Neuron (in vitro differentiated cells): ENCODE data around the gene MVB12B.

ENCODE experiments used
- H2AFZ ChIP-seq: one replicate; pipeline ENCODE4 v1.6.1; 2013; ENCODE audit warnings: low read depth, mild to moderate bottlenecking, inconsistent platforms, low read length, moderate library complexity
- H3K27me3 ChIP-seq: one replicate; pipeline ENCODE4 v1.6.1; 2013; ENCODE audit warnings: low read length; ENCODE audit not compliant: insufficient read depth
- H3K36me3 ChIP-seq: one replicate; pipeline ENCODE4 v1.6.1; 2013; ENCODE audit warnings: low read length; ENCODE audit not compliant: insufficient read depth
- H3K4me1 ChIP-seq: one replicate; pipeline ENCODE4 v1.6.1; 2013; ENCODE audit warnings: low read length; ENCODE audit not compliant: insufficient read depth
- H3K4me3 ChIP-seq: 2 replicates; pipeline ENCODE4 v1.5.1; 2013; ENCODE audit warnings: mild to moderate bottlenecking, low read length, moderate library complexity
- H3K9me3 ChIP-seq: one replicate; pipeline ENCODE4 v1.6.1; 2013; ENCODE audit warnings: low read length

The MVB12B gene

DNA sequence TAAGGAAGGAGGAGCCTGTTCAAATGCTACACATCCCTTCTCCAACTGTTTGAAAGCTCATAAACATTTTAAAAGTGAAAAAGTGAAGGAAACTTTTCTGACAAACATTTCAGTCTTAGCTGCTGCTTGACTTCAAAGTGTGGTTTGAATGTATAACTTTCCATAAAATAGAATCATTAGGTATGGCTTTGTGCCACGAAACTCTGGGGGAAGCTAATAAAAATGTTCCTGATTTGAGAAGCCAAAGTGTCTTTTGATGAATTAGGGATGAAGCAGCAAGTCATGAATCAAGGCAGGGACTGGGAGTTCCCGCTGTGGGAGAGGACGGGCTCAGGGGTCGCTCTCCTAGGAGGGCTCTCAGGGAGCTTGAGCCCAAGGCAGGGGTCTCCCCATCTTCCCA is 15.3 kb downstream of the MVB12B start:
- H3K27me3 ChIP-seq, result no peaks in the 10 kb centered on the region
- peaks cover 10% of the 10 kb centered on the region for H3K4me1 ChIP-seq
- H3K36me3 ChIP-seq, result peaks cover 45% of the 10 kb centered on the region
- H3K4me3 ChIP-seq, result no peak overlapping the region
- no peak overlapping the region for H2AFZ ChIP-seq
- peaks cover 3% of the 10 kb centered on the region for H3K9me3 ChIP-seq

DNA sequence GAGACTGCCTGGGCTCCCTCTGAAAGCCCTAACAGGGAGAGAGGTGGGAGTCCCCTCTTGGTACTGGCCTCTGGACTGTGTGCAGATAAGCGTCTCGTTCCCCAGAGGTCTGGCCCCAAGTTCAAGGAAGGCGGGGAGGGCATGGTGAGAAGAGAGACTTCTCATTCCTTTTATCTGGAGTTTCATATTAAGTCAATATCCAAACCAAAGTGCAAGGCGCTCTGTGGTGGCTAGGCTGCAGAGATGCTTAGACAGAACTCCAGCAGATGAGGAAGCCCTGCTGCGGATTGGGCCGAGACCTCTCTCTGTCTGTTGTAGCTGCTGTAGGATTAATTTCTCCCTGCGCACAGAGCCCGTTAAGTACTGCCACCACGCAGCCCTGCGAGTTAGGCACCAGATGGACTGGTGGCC is 16.0 kb downstream of the MVB12B start:
- Histone ChIP-seq H2AFZ (no peak overlapping the region), H3K4me3 (no peak overlapping the region), H3K36me3 (peaks cover 45% of the 10 kb centered on the region), H3K4me1 (peaks cover 9% of the 10 kb centered on the region), H3K27me3 (no peaks in the 10 kb centered on the region), H3K9me3 (peaks cover 3% of the 10 kb centered on the region)

DNA sequence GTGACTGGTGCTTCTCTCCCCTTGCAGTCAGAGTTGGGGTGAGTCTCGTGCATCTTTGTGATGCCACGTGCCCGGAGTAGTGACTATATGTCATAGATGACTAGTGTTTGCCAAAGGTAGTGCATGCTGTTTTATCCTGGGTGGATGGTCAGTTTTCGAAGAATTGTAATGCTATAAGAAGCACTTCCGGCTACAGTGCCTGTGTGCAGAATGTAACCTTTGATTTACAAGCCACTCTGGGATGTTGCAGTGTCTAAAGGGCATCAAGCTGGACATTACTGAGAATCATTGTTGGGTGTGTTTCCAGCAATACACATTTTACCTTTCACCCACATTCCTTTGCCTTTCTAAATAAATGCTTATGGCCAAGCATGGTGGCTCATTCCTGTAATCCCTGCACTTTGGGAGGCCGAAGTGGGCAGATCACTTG is 16.7 kb downstream of the MVB12B start:
- H3K36me3 ChIP-seq, result peaks cover 45% of the 10 kb centered on the region
- H3K27me3 ChIP-seq, result no peaks in the 10 kb centered on the region
- peaks cover 3% of the 10 kb centered on the region for H3K9me3 ChIP-seq
- H3K4me3 ChIP-seq, result no peak overlapping the region
- H3K4me1 ChIP-seq, result peaks cover 9% of the 10 kb centered on the region
- no peak overlapping the region for H2AFZ ChIP-seq

DNA sequence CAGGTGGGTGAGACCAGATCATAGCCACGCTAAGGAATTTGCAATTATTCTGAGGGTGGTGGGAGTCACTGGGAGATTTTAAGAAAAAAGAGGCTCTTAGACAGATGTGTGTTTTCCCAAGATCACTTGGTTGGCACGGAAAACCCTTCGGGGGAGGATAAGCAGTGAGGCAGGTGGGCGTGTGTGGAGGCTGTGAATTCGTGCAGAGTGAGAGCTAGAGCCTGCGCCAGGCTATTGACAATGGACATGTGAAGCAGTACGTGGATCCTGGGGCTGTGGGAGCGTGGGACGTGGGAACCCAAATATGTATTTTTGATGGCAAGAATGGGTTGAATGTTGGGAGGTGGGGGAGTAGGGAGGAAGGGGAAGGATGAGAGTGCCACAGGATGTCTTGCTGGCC is 19.4 kb downstream of the MVB12B start:
- Histone ChIP-seq H3K27me3 (no peaks in the 10 kb centered on the region), H2AFZ (no peak overlapping the region), H3K4me1 (no peaks in the 10 kb centered on the region), H3K9me3 (peaks cover 7% of the 10 kb centered on the region), H3K4me3 (no peak overlapping the region), H3K36me3 (peaks cover 45% of the 10 kb centered on the region)

DNA sequence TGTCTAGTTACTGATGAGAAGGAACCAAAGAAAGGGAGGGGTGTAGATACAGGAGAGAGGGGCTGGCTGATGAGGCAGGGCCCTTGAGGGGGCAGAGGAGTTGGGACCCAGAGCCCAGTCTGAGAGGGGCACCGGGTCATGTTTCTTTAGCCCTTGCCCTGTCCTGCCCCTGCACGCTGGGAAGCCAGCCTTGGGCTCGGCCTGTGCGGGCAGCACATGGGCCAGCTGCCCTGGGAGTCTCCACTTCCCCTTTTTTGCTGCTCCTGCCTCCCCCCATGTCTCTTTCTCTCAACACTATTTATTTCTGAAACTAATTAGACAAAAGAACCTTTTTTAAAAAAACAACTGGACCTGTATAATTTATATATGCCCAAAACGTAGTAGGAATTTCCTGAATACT is 20.5 kb downstream of the MVB12B start:
- Histone ChIP-seq H3K4me3 (no peak overlapping the region), H3K36me3 (peaks cover 39% of the 10 kb centered on the region), H3K4me1 (no peaks in the 10 kb centered on the region), H3K27me3 (no peaks in the 10 kb centered on the region), H3K9me3 (peaks cover 7% of the 10 kb centered on the region), H2AFZ (no peak overlapping the region)

DNA sequence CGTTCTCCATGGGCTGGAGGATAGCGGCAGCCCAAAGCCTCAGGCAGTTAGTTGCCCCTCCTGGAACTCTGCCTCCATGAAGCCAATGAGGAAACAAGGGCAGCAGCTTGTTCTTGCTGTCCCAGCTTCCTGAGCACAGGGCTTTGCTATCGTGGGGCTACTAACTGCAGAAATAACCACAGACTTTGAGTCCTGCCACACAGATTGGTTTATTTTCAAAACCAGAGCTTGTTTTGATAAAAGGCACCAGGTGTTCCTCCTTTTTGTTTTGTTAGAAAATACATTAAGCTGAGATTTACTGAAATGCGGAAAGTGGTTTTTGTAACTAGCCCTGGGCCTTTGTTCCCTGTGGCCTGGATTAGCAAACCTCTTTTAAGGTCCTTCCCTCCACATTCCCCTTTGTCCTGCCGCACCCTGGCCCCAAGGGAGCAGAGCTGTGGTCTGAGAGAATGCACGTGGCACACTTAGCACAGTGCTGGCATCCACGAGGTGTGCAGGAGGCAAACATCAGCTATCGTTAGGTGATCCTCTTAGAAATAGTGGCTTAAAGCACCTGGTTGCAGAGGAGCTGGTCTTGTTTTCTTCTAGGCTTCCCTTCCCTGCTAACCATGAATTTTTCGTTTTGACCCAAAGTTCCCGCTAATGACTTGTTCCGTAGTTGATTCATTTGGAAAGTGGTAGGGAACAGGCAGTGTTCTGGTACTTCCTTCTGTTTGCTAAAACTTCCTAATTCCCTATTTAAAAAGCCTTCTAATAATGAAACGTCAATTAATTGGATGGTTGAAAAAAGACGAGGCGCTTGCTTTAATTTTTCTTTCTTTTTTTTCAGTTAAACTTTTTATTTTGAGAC is 21.5 kb downstream of the MVB12B start:
- H3K4me3 ChIP-seq, result no peak overlapping the region
- H3K27me3 ChIP-seq, result no peaks in the 10 kb centered on the region
- peaks cover 35% of the 10 kb centered on the region for H3K36me3 ChIP-seq
- H3K4me1 ChIP-seq, result no peaks in the 10 kb centered on the region
- no peak overlapping the region for H2AFZ ChIP-seq
- H3K9me3 ChIP-seq, result peaks cover 7% of the 10 kb centered on the region

DNA sequence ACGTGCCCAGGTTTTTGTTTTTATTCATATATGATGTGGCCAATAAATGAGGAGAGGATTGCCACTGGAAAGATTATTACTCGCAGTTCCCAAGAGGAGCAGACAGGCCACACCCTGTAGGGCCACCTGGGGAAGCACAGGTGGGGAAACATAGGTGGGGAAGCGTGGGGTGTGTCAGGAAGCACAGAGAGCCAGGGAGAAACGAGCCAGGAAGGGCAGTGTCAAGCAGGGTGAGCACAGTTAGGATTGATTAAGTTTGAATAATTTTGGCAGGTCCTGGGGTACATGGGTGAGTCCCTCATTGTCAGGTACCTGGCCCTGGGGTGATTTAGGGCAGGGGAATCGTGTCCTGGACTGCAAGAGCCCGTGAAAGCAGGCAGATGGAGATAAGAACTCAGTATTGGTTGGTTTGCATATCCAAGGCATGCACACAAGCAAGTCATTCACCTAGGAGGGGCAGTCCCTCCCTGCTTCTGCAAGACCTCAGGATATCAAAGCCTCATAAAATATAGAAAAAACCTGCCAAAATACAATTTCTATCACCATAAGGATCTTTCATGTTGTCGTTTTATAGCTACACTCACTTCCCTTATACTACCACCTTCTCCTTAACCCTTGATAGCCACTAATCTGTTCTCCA is 22.4 kb downstream of the MVB12B start:
- peaks cover 30% of the 10 kb centered on the region for H3K36me3 ChIP-seq
- no peaks in the 10 kb centered on the region for H3K4me1 ChIP-seq
- H3K9me3 ChIP-seq, result peaks cover 7% of the 10 kb centered on the region
- H2AFZ ChIP-seq, result no peak overlapping the region
- H3K27me3 ChIP-seq, result no peaks in the 10 kb centered on the region
- no peak overlapping the region for H3K4me3 ChIP-seq

DNA sequence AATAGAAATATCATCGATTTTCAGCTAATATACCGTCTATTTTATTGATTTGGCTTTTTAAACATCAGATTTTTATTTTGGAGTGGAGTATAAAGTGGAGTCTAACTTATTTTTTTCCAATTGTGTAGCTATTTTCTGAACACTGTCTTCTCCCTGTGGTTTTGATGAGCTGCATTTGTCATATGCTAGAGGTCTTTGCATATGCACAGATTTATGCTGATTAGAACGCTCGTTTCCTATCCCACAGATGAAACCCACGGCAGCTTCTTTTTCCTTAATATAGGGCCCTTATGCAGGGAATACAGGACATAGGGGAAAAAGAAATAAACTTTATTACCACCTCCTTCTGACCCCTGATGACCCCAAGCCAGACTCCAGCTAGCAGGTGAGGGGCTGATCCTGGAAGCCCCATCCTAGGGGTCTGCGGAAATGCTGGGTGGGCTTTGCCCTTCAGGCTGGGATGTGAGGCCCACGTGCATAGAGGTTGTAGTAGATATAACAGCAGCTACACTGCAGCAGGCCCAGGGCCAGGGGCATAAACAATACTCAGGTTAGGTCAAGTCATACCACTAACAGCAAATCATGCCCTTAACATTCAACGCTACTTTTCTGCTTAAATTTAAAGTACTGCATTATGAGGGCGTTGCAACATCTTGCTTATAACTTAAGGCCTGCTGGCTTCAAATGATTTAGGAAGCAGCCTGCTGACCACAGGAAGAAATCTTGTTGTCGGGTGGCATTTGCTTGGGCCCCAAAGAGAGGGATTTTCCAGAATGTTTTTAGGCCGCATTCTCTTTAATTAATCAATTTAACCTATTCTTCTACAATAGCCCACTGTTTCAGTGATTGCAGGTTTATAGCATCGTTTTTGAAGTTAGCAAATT is 28.5 kb downstream of the MVB12B start:
- peaks cover 5% of the 10 kb centered on the region for H3K9me3 ChIP-seq
- no peaks in the 10 kb centered on the region for H3K4me1 ChIP-seq
- no peak overlapping the region for H2AFZ ChIP-seq
- no peak overlapping the region for H3K4me3 ChIP-seq
- H3K36me3 ChIP-seq, result no peaks in the 10 kb centered on the region
- no peaks in the 10 kb centered on the region for H3K27me3 ChIP-seq

DNA sequence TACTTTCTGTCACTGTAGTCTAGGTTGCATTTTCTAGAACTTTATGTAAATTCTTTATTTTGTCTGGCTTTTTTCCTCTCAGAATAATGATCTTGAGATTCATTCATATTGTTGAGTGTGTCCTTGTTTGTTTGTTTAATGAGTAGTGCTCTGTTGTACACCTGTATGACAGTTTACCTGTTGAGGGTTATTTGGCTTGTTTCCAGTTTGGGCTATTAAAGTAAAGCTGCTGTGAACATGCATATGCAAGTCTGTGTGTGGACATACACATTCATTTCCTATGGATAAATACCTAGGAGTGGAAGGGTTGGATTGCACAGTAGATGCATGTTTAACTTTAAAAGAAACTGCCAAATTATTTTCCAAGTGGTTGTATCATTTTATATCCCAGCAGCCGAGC is 30.4 kb downstream of the MVB12B start:
- Histone ChIP-seq H3K27me3 (no peaks in the 10 kb centered on the region), H3K4me1 (no peaks in the 10 kb centered on the region), H3K36me3 (no peaks in the 10 kb centered on the region), H3K4me3 (no peak overlapping the region), H3K9me3 (peaks cover 3% of the 10 kb centered on the region), H2AFZ (no peak overlapping the region)

DNA sequence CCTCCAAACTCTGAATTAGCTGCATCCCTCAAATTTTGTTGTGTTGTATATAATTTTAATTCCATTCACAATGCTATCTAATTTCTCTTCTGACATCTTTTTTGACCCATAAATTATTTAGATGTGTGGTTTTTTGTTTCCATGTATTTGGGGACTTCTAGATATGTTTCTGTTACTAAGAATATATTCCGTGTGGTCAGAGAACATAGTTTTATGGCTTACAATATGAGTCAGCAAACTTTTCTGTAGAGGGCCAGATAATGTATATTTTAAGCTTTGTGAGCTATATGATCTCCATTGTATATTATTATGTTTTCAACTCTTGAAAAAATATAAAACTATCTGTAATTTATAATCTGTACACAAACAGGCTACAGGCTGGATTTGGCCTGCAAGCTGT is 33.4 kb downstream of the MVB12B start:
- H3K27me3 ChIP-seq, result no peaks in the 10 kb centered on the region
- peaks cover 3% of the 10 kb centered on the region for H3K36me3 ChIP-seq

DNA sequence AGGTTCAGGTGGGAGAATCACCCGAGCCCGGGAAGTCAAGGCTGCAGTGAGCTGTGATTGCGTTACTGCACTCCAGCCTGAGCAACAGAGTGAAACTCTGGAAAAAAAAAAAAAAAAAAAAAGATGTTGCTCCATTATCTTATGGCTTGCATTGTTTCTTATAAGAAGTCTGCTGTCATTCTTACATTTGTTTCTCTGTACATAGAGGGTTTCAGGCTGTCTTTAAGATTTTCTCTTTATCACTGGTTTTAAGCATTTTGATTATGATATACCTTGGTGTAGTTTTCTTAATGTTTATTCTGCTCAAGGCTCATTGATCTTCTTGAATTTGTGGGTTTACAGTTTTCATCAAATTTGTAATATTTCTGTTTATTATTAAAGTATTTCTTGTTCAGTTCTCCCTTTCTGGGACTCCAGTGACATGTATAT is 35.2 kb downstream of the MVB12B start:
- Histone ChIP-seq H3K9me3 (peaks cover 14% of the 10 kb centered on the region), H3K4me3 (no peak overlapping the region), H3K27me3 (no peaks in the 10 kb centered on the region), H3K4me1 (peaks cover 3% of the 10 kb centered on the region), H3K36me3 (peaks cover 3% of the 10 kb centered on the region), H2AFZ (no peak overlapping the region)

More for the DNA sequence above, 33.4 kb downstream of the MVB12B start:
- Histone ChIP-seq H2AFZ (no peak overlapping the region), H3K4me3 (no peak overlapping the region), H3K4me1 (no peaks in the 10 kb centered on the region), H3K9me3 (peaks cover 14% of the 10 kb centered on the region)

DNA sequence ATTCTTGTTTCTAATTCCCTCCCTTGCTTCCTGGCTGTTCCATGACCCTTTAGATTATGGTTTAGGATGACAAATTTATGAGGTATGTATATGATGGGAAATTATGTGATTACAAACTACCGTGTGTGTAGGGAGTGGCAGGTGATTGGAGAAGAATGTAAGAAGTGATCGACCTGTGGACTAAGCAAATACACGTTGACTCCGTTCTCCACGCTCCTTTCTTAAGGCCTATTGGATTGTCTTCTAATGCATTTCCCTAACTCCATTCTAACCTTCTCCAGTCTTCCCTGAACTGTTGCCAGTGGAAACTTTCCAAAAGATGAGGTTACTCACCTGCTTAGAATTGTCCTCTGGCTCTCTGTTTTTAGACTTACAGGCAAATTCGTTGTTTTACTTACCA is 36.6 kb downstream of the MVB12B start:
- peaks cover 5% of the 10 kb centered on the region for H3K36me3 ChIP-seq
- H3K27me3 ChIP-seq, result no peaks in the 10 kb centered on the region
- H3K4me3 ChIP-seq, result no peak overlapping the region
- peaks cover 3% of the 10 kb centered on the region for H3K4me1 ChIP-seq
- no peak overlapping the region for H2AFZ ChIP-seq
- peaks cover 11% of the 10 kb centered on the region for H3K9me3 ChIP-seq
